ENCODE data around the gene CATSPERD.

CATSPERD gene

DNA sequence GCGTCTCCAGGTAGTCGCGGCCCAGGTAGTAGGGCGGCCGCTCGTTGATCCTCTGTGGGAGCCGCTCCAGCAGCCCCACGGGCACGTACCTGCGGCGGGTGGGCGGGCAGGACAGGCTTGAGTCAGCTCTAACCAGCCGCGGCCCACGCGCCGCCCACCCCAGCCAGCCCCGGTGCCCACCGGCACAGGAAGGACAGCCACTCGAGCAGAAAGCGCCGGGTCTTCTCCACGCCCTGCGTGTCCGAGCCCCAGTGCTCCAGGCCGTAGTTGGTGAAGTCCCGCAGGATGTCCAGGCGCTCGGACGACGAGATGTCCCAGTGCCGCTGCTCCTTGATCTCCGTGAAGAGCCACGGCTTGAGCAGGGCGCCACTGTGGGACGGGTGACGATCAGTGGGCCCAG is 65.0 kb downstream of the CATSPERD start:
- no peak for DNase-seq (ENCODE audit: low read depth)

DNA sequence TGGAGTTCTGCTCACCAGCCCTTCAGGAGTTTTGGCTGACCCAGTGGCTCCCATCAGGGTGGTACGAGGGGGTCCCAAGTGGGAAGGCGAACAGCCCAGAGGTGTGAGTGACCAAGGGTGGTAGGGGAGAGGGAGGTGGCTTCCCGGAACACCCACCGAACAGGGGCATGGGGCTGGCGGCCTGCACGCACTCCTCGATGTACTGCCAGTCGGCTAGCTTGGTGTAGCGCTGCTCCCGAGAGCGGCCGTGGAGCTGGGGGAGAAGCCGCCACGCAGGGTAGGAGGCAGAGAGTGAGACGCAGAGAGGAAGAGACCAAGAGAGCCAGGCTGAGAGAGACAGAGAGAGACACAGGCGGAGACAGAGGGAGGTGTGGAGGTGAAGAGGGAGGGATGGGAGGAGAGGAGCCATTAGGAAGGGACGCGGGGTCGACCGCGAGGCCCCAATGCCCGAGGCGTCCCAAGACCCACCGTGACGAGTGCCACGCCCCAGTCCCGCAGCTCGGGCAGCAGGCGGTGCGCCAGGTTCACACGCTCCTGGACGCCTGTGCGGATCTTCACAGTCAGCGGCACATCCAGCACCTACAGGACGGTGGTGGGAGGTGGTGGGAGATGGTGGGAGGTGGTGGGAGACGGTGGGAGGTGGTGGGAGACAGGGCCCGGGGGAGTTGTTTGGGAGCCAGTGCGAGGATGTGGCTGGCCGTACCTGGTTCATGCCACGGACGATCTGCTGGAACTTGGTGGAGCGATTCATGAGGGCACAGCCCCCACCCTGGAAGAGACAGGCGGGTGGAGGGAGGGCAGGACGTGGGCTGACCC is 66.4 kb downstream of the CATSPERD start:
- no peak for DNase-seq (ENCODE audit: low read depth)

DNA sequence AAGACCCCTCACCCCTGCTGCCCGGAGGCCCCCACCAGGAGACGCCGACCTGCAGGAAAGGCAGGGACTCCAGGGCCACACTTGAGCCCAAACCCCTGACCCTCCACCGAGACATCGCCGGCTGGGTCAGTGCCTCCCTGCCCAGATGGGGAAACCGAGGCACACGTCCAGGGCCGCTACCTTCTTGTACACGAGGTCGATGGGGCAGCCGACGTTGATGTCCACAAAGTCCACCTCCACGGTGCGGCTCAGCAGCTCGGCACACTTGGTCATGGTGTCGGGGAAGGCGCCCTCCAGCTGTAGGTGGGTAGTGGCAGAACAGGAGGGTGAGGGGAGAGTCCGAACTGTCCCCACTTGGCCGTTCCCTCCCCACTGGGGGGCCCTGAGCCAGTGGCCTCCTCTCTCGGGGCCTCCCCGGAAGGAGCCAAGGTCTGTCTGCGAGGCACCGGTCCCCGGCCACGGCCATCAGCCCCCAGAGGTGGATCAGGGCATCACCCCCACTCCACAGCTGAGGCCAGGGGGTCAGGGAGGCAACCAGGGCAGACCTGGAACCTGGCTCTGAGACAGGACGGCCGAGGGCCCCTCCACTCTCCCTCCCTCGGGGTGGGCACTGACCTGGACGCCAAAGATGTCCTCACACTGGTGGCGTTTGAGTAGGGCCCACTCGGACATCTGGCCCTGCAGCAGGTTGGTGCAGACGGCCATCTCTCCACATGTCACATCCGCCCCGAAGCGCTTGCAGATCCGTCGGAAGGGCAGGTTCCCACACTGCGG is 67.2 kb downstream of the CATSPERD start:
- DNase-seq (ENCODE audit: low read depth), result no peak

DNA sequence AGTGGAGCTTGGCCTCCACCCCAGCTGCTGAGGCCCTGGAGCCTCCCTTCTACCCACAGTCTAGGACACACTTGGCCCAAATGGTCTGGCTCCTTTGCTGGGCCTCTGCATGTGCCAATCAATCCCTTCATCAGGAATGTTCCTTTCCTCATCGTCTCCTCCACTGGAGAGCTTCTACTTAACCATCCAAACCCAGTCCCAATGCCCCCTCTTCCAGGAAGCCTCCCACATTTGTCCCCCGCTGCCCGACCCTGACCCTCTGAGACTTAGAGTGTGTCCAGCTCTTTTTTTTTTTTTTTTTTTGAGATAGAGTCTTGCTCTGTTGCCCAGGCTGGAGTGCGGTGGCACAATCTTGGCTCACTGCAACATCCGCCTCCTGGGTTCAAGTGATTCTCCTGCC is 68.0 kb downstream of the CATSPERD start:
- DNase-seq (ENCODE audit: low read depth), result no peak

DNA sequence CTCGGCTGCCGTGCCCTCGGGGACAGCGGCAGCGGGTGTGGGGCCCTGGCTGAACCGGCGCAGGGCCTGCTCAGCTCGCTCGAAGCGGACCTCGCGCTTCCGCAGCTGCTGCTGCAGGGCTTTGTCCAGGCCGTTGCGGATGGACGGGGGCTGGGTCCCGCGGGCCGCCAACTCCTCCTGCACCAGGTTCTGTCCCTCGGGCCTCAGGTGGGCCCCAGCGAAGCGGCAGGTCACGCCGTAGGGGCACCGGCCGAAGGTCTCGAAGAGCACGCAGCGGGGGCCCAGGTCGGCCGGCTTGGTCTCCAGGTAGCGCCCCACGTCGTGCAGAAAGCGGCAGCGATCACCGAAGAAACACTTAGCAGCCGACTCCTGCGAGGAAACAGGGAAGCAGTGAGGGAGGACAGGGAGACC is 68.9 kb downstream of the CATSPERD start:
- no peak for DNase-seq (ENCODE audit: low read depth)

DNA sequence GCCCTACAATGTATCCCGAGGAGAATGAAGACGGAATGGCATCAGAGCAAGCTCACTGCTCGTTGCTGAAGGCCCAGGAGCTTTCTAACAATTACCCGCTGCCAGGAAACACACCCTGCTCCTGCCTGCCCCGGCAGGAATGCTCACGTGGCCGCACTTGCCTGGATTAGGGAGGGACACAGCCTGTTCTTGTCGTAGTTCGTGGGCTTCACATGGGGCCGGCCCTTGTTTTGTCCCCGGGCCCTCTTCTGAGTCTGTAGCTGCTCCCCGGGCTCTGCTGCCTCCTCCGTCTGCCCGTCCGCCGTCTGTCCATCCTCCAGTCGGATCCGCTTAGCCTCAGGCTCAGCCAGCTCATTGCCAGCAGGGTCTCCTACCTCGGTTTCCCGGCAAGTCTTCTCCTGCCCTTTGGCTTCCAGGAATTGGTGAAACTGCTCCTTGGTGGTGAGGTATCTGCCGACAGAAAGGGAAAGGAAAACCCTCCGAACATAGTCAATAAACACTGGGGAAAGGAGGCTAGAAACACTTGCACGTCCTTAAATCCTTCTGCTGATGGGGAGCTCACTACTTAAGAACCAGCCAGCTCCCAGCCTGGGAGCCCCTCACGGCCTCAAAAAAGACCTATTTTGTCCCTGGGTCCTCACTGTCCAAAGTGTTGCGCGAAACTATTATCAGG is 69.6 kb downstream of the CATSPERD start:
- DNase-seq (ENCODE audit: low read depth), result no peak

DNA sequence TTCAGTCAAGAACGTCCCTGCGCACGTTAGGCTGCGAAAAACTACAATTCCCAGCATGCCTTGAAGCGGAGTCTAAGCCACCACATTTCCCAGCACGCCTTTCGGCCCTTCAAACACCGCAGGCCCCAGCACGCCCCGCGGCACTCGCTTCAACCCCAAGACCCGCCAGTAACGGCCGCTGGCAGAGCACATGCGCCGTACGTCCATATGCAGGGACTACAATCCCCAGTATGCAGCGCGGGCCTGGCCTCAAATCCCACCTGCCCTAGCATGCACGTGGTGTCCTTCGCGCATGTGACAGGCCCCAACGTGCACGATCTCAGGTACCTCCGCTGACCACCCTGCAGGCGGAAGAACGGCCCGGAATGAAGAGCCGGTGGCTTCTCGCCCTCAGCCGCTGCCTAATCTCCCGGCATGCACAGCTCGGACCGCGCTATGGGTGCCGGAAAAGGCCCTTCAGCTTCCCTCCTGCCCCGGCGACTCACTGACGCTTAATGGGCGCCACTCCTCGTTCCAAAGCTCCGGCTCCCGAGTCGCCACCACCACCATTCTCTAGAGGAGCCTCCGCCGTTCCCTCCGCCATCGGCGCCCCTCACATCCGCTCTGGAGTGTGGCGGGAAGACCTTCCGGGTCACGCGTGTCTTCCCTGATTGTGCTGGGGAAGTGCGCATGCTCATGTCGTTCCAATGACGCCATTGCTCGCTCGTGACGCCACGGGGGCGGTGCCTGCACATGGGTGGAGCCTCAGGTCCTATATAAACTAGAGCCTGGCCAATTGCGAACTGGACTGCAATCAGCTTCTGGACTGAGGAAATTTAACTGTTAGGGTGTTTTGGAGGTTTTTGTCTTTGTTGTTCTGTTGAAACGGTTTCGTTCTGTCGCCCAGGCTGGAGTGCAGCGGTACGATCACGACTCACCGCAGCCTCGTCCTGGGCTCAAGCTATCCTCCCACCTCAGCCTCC is 70.4 kb downstream of the CATSPERD start, which contains the start of gene DUS3L:
Gene DUS3L (minus strand): TSS at position 605 of the 962 bp plus-strand sequence. CDS start 22 bp downstream, at position 583.
- peak; percentile 92 for DNase-seq (ENCODE audit: low read depth)

DNA sequence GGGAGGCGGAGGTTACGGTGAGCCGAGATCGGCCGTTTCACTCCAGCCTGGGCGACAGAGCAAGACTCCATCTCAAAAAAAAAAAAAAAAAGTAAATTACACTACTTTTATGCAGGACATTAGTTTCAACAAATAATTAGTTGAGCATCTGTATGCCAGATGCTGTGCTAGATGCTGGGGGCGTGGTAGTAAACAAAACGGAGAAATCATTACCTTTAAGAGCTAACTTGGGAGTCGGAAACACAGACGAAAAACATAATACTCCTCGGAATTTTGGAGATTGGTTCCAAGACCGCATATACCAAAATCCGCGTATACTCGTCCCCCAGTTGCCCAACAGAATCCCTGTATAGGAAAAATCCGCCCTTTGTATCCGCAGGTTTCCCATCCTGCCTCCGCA is 71.8 kb downstream of the CATSPERD start:
- no peak for DNase-seq (ENCODE audit: low read depth)

DNA sequence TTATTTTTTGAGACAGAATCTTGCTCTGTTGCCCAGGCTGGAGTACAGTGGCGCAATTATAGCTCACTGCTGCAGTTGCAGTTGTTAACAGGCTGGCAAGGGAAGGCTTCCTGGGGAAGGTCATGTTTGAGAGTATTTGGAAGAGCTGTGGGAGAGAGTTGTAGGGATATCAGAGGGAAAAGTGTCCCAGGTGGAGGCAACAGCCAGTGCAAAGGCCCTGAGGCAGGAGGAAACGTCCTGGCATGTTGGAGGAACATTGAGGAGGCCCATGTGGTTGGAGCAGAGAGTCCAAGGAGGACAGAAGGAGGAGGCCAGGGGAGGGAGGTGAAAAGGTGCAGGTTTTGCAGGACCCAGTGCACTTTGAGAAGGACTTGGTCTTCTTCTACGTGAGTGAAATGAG is 72.8 kb downstream of the CATSPERD start:
- no peak for DNase-seq (ENCODE audit: low read depth)

DNA sequence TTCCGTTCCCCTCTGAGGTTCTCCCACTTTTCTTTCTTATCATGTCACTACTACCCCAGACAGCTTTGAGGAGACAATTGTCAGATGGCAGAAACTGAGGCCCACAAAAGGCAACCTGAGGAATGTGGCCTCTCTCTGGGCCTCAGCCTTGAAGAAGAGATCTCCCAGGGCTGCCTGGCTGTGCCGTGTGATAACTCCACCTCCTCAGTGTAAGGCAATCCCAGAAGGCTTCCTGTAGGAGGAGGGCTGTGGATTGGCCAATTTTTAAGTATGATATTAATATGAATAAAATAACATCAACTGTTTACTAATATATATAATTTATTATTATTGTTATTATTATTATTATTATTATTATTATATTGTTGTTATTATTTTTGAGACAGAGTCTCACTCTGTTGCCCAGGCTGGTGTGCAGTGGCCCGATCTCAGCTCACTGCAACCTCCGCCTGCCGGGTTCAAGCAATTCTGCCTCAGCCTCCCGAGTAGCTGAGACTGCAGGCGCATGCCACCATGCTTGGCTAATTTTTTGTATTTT is 75.0 kb downstream of the CATSPERD start:
- DNase-seq (ENCODE audit: low read depth), result no peak

DNA sequence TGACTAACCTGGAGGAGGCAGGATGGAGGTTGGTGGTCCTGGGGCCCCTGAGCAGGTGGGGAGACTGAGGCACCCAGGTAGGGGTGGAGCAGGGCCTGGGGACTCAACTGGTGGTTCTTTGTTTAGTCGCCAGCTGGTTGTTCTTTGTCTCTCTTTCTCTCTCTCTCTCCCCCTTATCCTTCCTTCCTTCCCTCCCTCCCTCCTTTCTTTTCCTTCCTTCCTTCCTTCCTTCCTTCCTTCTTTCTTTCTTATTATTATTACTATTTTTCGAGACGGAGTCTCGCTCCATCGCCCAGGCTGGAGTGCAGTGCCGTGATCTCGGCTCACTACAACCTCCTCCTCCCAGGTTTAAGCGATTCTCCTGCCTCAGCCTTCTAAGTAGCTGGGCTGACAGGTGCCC is 77.8 kb downstream of the CATSPERD start:
- DNase-seq (ENCODE audit: low read depth), result no peak

DNA sequence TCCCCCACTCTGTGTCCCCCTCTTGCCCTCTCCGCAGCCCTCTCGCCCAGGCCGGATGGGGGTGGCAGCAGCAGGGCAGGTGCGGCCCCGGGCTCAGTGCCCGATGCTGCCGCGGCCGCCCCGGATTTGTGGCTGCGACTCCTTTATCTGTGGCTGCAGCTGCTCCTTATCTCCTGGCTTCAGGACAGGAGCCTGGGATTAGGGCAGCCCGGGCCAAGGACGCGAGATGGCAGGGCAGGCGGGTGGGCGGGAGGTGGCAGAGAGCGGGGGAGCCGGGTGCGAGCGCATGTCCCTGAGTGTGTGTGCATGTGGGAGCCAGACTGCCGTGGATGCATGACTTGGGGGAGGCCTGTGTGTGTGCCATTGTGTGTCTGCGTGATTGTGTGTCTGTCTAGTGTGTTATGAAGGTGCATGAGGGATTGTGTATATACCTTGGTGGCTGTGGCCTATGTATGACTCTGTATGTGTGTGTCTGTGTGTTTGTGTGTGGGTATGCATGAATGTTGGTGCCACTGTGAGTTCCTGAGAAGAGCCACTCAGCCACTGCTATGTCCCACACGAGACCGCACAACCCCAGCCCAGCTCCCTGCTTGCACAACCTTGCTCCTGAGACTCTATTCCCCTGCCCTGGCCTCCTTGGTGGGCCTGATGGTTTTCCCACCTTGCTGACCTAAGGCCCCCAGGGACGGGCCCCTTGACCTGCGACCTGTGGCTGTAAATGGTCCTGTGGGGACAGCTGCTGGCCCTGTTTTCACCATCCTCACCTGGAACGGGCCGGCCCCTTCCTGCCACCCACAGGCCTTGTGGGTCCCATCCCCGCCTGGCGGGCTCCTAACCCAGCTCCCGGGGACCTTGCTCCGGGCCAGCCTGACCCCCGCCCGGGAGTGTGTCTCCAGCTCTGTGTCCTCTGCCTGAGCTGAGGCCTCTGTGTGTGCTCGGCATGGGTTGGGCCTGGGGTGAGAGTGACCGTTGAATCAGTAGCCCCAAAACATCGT is 79.1 kb downstream of the CATSPERD start:
- DNase-seq (ENCODE audit: low read depth), result no peak

DNA sequence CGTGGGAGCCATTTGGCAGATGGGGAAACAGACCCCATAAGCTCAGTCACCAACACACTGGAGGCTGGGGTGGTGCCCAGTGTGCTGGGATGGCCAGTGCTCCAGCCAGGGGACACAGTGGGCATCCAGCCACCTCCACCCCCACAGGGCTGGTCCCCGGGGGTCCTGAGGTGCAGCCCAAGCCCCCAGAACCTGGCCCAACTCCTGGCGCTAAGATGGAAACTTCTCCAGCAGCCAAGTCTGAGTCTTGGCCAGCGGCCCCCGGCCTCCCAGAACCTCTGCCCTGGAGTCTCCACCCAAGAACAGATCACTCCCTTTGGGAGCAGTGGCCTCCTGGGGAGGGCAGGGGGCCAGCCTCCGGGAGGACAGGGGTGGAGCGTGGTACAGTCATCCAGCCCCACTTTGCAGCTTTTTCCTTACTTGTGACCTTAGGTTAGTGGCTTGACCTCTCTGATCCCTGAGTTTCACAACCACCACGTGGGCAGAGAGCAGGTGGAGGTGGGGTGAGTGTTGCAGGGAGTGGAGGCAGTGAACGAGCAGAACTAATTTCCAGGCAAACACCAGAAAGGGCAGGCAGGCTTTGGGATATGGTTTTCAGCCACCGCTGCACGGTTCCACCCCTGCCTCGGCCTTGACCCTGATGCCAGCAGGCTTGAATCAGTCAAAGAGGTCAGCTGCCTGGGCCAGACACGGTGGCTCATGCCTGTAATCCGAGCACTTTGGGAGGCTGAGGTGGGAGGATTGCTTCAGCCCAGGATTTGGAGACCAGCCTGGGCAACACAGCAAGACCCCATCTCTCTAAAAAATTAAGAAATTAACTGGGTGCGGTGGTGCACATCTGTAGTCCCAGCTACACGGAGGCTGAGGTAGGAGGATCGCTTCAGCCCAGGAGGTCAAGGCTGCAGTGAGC is 80.2 kb downstream of the CATSPERD start:
- no peak for DNase-seq (ENCODE audit: low read depth)

DNA sequence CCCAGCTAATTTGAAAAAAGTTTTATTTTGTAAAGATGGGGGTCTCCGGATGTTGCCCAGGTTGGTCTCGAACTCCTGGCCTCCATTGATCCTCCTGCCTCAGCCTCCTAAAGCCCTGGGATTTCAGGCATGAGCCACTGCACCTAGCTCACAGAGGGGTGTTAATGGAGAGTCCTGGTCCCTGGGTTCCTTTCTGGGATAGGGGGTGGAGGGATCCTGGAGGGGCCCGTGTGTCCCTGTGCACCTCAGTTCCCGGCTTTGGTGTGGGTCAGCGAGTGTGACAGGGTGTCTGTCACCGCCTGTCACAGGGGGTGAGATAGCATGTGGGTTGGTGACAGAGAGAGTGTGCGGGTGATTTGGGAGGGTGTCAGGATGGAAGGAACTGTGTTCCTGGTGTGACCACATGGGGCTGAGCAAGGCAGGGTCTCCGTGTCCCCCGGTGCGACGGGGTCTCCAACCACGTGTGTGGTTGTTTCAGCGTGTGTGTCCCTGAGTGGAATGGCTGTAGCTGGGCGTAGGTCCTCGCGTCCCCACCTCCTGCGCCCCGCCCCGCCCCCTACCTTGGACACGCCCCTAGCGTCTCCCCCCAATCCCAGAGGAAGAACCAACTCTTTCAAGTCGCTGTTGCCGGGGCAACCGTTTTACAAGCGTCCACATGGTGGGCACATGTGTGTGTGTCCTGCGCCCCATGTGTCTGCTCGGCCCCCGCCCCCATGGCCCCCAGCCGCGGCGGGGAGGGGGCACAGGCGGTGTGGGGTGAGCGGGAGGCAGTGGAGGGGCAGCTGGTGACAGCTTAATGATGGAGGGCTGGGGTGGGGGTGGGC is 81.6 kb downstream of the CATSPERD start:
- DNase-seq (ENCODE audit: low read depth), result no peak

DNA sequence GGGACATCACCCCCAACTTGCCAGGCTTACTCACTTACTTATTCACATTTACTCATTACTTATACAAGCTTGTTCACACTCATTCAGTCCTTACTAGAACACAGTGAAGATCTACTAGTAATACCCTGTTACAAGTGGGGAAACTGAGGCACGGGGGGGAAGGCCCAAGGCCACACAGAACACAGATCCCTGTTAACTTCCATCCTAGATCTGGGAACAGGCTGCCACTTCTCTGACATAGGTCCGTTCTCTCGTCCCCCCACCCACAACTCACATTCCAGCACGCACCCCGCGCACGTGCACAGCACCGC is 83.0 kb downstream of the CATSPERD start:
- DNase-seq (ENCODE audit: low read depth), result no peak

DNA sequence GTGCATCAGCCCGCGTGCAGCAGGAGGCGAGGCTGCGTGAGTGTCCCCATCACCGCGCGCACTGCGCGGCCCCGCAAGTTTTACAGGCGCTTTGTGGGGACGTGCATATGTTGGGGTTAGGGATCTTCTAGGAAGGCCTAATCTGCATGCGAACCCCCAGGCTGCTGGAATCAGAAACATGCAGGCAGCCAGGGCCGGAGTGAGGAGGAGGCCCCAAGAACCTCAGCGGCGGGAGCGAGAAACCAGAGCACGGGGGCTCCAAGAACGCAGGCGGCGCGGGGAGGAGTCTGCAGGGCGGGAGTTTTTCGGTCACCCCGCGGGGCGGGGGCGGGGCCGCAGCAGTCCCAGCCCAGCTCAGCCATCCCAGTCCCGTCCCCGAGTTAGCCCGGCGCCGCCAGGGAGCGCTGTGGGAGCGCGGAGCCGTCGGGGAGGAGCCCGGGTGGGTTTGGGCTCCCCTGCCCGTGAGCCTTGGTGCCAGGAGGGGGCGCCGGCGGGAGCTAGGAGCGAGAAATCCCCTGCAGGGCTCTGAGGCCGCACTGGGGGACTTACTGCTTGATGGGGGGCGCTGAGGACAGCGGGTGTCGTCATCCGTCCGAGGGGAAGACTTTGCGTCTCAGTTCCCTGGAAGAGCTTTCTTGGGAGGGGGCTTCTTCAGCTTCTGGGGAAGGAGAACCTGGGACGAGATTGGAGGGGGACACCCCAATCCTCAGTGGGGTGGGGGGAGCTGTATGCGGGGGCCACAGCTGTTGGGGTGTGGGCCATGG is 83.5 kb downstream of the CATSPERD start:
- DNase-seq (ENCODE audit: low read depth), result peak; percentile 86
